NCI-H345 treated with DMSO at 0.1 percent for 48 hours (cell line): ENCODE results near the gene USP21.

ENCODE experiments used
- DNase-seq: peaks from one replicate; lab custom pipeline; 2025; ENCODE audit not compliant: unreplicated experiment; lab: John Stamatoyannopoulos, UW

Gene USP21

GRCh38 chr1:161168906-161169305 lies 9.6 kb downstream of the USP21 start:
- DNase-seq = no peak

GRCh38 chr1:161171191-161171590 lies 11.9 kb downstream of the USP21 start:
- DNase-seq = no peak

GRCh38 chr1:161171696-161172095 lies 12.4 kb downstream of the USP21 start:
- no peak for DNase-seq

- DNase-seq = no peak
These were observed 13.0 kb downstream of the USP21 start for GRCh38 chr1:161172349-161172748.

- no peak for DNase-seq
These were observed 13.6 kb downstream of the USP21 start for GRCh38 chr1:161172776-161173376.

- no peak for DNase-seq
These were observed 14.4 kb downstream of the USP21 start for GRCh38 chr1:161173711-161174110.

- DNase-seq = no peak
These were observed 15.6 kb downstream of the USP21 start for GRCh38 chr1:161174911-161175310.

- DNase-seq = no peak
These were observed 16.6 kb downstream of the USP21 start for GRCh38 chr1:161175771-161176453.

GRCh38 chr1:161176468-161177111 lies 17.3 kb downstream of the USP21 start:
- DNase-seq = no peak

GRCh38 chr1:161177112-161177935 lies 18.0 kb downstream of the USP21 start, which contains the start of gene B4GALT3:
TSS of gene B4GALT3 (minus strand) at chr1:161177507. CDS start at chr1:161176060, 1,447 bp downstream.
- peak; percentile 76 for DNase-seq

- DNase-seq = no peak
These were observed 18.6 kb downstream of the USP21 start for GRCh38 chr1:161177936-161178244.

- DNase-seq = no peak
These were observed 20.4 kb downstream of the USP21 start for GRCh38 chr1:161179698-161180097.

- DNase-seq = no peak
These were observed 21.3 kb downstream of the USP21 start for GRCh38 chr1:161180639-161181038.

GRCh38 chr1:161182214-161182613 lies 22.9 kb downstream of the USP21 start:
- DNase-seq = no peak

GRCh38 chr1:161185282-161185682 lies 26.0 kb downstream of the USP21 start:
- no peak for DNase-seq

GRCh38 chr1:161185732-161186311 lies 26.5 kb downstream of the USP21 start:
- no peak for DNase-seq

- DNase-seq = no peak
These were observed 28.0 kb downstream of the USP21 start for GRCh38 chr1:161187311-161187710.

GRCh38 chr1:161188381-161188780 lies 29.1 kb downstream of the USP21 start:
- DNase-seq = no peak

GRCh38 chr1:161189036-161189435 lies 29.7 kb downstream of the USP21 start:
- no peak for DNase-seq

GRCh38 chr1:161190962-161191521 lies 31.7 kb downstream of the USP21 start:
- DNase-seq = no peak

GRCh38 chr1:161191971-161192370 lies 32.7 kb downstream of the USP21 start:
- DNase-seq = no peak
